Measurements from ENCODE around the gene PLS1.
"Not testable (repeated sequence)": the region's sequence is repeated elsewhere in the genome, so short reads cannot be mapped to it uniquely, and the experiment has no call there.

The PLS1 gene

DNA sequence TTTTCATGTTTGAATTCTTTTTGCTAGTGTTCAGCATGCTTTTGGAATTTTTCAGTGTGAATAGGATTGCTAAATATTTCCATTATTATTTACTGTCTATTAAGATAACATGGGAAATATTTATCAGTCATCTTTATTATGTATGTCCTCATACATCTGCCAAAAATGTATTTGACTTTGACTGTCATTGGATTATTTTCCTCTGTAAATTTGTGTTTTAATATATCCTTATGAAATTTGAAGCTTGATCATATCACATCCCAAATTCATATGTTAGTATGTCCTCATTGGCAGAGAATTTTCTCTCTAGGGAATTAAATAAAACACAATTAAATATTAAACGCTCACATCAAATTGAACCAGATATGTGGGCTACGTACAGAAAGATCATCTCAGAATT, 95.3 kb downstream of the PLS1 start:
- TF ChIP-seq, protein P1, sequence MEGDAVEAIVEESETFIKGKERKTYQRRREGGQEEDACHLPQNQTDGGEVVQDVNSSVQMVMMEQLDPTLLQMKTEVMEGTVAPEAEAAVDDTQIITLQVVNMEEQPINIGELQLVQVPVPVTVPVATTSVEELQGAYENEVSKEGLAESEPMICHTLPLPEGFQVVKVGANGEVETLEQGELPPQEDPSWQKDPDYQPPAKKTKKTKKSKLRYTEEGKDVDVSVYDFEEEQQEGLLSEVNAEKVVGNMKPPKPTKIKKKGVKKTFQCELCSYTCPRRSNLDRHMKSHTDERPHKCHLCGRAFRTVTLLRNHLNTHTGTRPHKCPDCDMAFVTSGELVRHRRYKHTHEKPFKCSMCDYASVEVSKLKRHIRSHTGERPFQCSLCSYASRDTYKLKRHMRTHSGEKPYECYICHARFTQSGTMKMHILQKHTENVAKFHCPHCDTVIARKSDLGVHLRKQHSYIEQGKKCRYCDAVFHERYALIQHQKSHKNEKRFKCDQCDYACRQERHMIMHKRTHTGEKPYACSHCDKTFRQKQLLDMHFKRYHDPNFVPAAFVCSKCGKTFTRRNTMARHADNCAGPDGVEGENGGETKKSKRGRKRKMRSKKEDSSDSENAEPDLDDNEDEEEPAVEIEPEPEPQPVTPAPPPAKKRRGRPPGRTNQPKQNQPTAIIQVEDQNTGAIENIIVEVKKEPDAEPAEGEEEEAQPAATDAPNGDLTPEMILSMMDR (IDR thresholded peaks at IDR 0.05; ENCODE audit: control extremely low read depth, extremely low read depth, low read depth, missing control alignments) = no peak
- DNase-seq (ENCODE audit: extremely low spot score) = no peak
- POLR2A ChIA-PET = no interaction called here
- CTCF ChIA-PET = no interaction called here

DNA sequence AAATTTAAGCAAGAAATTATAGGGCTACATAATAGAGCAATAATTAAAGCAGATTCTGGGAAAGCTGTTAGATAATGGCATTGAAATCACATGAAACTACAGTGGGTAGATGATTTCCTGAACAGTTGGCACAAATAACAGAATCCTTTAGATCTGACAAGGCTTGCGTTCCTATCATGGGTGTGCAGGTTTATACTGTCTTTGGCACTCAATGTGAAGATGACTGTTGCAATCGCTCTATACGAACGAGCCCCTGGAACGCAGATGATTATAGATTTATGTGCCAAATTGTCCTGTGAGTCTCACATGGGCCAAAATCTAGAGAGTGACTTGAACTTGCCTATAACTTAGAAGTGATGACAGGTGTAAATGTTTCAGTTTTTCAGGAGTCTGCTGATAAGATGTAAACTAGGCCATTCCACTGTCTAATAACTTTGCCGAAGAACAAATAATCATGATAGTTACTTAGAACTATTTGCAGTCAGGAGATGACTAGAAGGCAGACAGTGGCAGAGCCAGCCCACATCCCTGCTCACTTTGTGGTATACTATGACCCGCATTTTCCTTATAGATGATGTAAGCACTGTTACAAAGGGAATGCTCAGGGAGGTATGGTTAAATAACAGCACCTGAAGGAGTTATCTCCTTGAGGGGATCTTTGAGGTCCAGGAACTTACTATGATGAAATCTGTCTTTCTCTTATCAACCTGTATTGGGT, 97.1 kb downstream of the PLS1 start:
- DNase-seq (ENCODE audit: extremely low spot score) = no peak
- TF ChIP-seq, protein P1 (IDR thresholded peaks at IDR 0.05; ENCODE audit: control extremely low read depth, extremely low read depth, low read depth, missing control alignments) = no peak
- ChIA-PET CTCF (no interaction called here), POLR2A (no interaction called here)

DNA sequence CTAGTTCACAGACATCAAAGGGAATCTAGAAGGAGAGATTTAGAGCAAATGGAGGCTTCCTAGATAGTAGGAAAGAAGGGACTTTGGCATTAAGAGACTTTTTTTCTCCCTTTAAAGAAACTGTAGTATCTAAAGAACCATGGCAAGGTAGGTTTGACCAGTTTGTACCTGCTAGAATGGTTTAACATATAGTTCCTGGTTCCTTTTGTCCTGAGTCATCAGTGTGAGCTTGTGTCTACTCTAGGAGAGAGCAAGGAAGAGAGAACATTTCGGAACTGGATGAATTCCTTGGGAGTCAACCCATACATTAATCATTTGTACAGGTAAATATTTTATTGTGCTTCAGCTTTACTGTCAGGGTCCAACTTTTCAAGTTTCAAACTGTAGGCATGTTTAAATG, 98.0 kb downstream of the PLS1 start:
- TF ChIP-seq, protein P1 (IDR thresholded peaks at IDR 0.05; ENCODE audit: control extremely low read depth, extremely low read depth, low read depth, missing control alignments) = no peak
- CTCF ChIA-PET = interaction anchor here (1.0 to 1.4 kb wide), 3 partner anchors 29 to 134 kb away, joined by 3 read pairs; partner anchors contain the start of gene TRPC1
- DNase-seq (ENCODE audit: extremely low spot score) = no peak
- POLR2A ChIA-PET = no interaction called here

DNA sequence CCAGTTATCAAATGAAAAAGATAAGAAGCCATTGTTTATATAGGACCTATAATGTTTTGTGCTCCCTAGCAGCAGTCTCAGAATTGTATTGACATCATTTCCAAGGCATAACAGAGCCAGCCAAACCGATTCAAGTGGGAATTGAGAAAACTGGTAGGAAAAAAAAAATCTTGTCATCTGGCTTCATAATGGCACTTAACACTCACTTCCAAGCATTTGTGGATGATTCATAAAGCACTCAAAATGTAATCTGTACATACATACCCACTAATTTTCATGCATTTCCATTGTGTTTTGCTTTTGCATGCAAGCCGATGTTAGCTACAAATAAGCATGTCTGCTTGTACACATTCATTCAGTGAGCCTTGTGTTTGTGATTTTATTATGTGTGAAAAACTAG, 109.0 kb downstream of the PLS1 start:
- ChIA-PET POLR2A (no interaction called here), CTCF (no interaction called here)

DNA sequence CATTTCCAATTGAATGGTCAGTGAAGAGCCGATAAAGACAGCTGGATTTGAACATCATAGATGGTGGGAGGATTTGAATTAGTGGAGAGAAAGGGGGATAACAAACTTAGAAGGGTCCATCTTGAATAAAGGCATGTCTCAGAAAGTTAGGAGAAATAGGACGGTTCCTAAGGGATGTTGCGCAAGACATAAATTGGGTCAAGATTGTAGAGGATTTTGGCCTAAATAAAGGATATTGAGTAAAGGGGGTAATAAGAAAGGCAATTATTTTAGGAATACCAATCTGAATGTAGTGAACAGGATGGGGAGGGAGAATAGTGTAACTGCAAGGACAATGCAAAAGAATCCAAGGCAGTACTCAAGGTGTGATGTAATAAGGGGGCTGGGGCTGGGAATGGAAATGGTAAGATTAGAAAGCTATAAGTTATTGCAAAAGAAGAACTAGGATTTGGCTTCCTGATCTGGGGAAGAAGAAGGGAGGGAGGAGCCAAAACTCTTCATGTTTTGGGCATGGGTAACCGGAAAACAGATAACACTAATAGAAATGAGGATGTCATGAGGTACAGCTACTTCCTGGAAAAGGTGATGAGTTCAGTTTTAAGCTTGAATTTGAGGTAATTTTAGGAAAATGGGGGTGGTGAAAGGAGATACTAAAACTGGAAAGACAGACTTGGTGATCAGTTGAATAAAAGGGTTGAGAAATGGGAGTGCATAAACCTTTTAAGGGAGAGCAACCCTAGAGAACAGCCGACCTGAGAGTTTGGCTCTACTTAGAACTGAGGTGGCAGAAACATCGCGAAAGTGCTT, 110.3 kb downstream of the PLS1 start:
- no peak for DNase-seq (ENCODE audit: extremely low spot score)
- CTCF ChIA-PET = interaction anchor here (1.0 kb wide), 1 partner anchor 10 kb away, joined by 4 read pairs; no protein-coding TSS in a partner anchor
- TF ChIP-seq, protein P1 (IDR thresholded peaks at IDR 0.05; ENCODE audit: control extremely low read depth, extremely low read depth, low read depth, missing control alignments) = no peak
- POLR2A ChIA-PET = no interaction called here

More for the DNA sequence above, 109.0 kb downstream of the PLS1 start:
- TF ChIP-seq, protein P1 (IDR thresholded peaks at IDR 0.05; ENCODE audit: control extremely low read depth, extremely low read depth, low read depth, missing control alignments) = no peak
- DNase-seq (ENCODE audit: extremely low spot score) = no peak

DNA sequence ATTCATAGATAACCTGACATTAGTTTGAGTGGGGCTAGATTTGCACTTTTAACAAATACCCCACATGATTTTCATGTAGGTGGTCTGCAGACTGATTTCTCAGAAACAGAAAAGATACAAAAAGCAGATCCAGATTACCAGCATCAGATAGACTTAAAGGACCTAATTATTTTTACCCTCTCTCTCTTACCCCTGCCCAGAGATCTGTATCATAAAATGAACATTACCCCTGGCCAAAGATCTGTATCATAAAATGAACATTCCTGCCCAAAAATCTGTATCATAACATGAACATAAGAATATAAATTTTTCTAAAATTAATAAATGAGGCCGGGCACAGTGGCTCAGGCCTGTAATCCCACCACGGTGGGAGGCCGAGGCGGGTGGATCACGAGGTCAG, 113.0 kb downstream of the PLS1 start:
- CTCF ChIA-PET = interaction anchor here (1.0 to 1.8 kb wide), 3 partner anchors 8 to 14 kb away, joined by 3 to 7 read pairs (median 3); partner anchors contain the start of gene TRPC1
- no peak for DNase-seq (ENCODE audit: extremely low spot score)
- POLR2A ChIA-PET = no interaction called here
- TF ChIP-seq, protein P1 (IDR thresholded peaks at IDR 0.05; ENCODE audit: control extremely low read depth, extremely low read depth, low read depth, missing control alignments) = no peak

DNA sequence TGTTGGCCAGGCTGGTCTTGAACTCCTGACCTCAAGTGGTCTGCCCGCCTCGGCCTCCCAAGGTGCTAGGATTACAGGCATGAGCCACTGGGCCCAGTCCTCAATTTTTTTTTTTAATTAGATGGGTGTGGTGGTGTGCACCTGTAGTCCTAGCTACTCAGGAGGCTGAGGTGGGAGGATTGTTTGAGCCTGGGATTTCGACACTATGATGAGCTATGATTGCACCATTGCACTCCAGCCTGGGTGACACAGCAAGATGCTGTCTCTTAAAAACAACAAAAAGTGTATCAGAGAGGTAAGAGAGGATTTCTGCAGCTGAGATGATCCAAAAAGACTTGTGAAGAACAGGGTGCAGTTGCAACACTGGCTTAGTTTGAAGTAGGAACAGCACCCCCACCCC, 118.7 kb downstream of the PLS1 start:
- not testable (repeated sequence) for DNase-seq (ENCODE audit: extremely low spot score)
- POLR2A ChIA-PET = interaction anchor here (0.8 kb wide), 1 partner anchor 11 kb away, joined by 3 read pairs; no protein-coding TSS in a partner anchor
- CTCF ChIA-PET = interaction anchor here (0.8 kb wide), 1 partner anchor 8 kb away, joined by 4 read pairs; the partner anchor contains the start of gene TRPC1
